Activated T-cell treated with anti-CD3 and anti-CD28 coated beads for 1 hour (primary cell): ENCODE data around the gene TBX15.

Source experiments
- DNase-seq: peaks from one replicate; pipeline ENCODE4 v3.0.0-alpha.2; 2020; ENCODE audit warnings: low read depth

TBX15 gene

GRCh38 chr1:118890851-118891384 lies 97.2 kb downstream of the TBX15 start:
- no peak for DNase-seq

GRCh38 chr1:118884946-118885345 lies 103.2 kb downstream of the TBX15 start:
- DNase-seq: no peak

- DNase-seq: no peak
These were observed 106.4 kb downstream of the TBX15 start for GRCh38 chr1:118881751-118882150.

- DNase-seq: no peak
These were observed 109.5 kb downstream of the TBX15 start for GRCh38 chr1:118878661-118879060.

GRCh38 chr1:118877668-118878396 lies 110.3 kb downstream of the TBX15 start:
- DNase-seq: no peak

- no peak for DNase-seq
These were observed 116.5 kb downstream of the TBX15 start for GRCh38 chr1:118871582-118872171.

- DNase-seq: no peak
These were observed 119.8 kb downstream of the TBX15 start for GRCh38 chr1:118868387-118868786.

- DNase-seq: no peak
These were observed 121.8 kb downstream of the TBX15 start for GRCh38 chr1:118866330-118866729.

GRCh38 chr1:118863688-118864087 lies 124.5 kb downstream of the TBX15 start:
- DNase-seq: no peak

- no peak for DNase-seq
These were observed 125.4 kb downstream of the TBX15 start for GRCh38 chr1:118862755-118863154.

- DNase-seq: no peak
These were observed 126.9 kb downstream of the TBX15 start for GRCh38 chr1:118861216-118861615.

- DNase-seq: no peak
These were observed 128.1 kb downstream of the TBX15 start for GRCh38 chr1:118859999-118860398.

GRCh38 chr1:118846443-118846842 lies 141.7 kb downstream of the TBX15 start:
- no peak for DNase-seq

- DNase-seq: no peak
These were observed 145.5 kb downstream of the TBX15 start for GRCh38 chr1:118842452-118843201.

GRCh38 chr1:118841521-118841920 lies 146.6 kb downstream of the TBX15 start:
- no peak for DNase-seq
